GM13977 (cell line): ENCODE results near the gene GRPEL1.

ENCODE experiments used
- DNase-seq: peaks from one replicate; pipeline ENCODE4 v3.0.0; 2012; ENCODE audit warnings: low spot score
- in situ Hi-C: fragments of 300-500 bp; cut with MboI; formaldehyde crosslinking; loops from one replicate; pipeline ENCODE4 v1.12.0; 2022; ENCODE audit warnings: low sequenced_read_pairs, low pct_unique_long_range_greater_than_20kb, mixed read lengths, inconsistent platforms; ENCODE audit not compliant: unreplicated experiment
- TF ChIP-seq, protein P1 (sequence below): IDR thresholded peaks from 2 replicates; pipeline ENCODE4 v1.5.1; 2012; ENCODE audit warnings: mild to moderate bottlenecking, control low read depth; ENCODE audit not compliant: insufficient read depth; ENCODE audit errors: extremely low read depth, missing control alignments

The GRPEL1 gene

DNA sequence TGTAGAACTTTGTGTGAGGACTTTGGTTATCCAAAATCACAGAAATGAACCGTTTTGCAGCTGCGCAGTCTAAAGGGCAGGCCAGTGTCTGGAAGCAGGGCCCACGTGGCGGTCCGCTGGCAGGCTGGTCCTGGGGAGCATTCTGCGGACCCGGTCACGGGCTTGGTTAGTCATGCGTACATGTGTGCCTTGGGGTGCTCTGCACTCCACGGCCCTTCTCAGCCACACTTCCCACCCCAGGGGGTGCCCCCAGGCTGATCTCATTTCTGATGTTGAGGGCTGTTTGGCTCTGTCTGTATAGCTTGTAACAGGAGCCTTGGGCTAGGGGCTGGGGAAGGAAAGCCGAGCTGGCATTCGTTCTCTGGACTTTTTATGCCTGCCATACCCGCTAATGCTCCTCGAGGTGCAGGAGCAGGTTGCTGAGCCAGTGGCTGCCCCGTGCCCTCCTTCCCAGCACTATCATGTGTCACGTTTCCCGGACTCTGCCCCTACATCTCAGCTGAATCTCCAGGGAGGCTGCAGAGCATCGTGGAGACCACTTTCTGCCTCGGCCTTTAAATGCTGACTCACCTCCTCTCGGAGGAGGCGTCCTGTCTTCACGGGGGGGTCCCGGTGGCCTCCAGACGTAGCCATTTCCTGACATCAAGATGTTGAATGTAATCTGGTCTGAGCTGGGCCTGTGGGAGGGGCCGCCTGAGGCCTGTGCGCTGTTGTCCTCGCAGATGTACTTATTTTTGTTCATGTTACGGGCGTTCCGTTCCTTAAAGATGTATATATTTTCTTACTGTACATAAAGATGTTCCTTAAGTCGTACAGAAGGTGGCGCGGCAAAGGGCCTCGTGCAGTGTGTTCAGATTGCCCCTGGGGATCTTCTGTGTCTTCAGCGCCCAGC is 36.1 kb downstream of the GRPEL1 start:
- no peak for DNase-seq
- TF ChIP-seq, protein P1, sequence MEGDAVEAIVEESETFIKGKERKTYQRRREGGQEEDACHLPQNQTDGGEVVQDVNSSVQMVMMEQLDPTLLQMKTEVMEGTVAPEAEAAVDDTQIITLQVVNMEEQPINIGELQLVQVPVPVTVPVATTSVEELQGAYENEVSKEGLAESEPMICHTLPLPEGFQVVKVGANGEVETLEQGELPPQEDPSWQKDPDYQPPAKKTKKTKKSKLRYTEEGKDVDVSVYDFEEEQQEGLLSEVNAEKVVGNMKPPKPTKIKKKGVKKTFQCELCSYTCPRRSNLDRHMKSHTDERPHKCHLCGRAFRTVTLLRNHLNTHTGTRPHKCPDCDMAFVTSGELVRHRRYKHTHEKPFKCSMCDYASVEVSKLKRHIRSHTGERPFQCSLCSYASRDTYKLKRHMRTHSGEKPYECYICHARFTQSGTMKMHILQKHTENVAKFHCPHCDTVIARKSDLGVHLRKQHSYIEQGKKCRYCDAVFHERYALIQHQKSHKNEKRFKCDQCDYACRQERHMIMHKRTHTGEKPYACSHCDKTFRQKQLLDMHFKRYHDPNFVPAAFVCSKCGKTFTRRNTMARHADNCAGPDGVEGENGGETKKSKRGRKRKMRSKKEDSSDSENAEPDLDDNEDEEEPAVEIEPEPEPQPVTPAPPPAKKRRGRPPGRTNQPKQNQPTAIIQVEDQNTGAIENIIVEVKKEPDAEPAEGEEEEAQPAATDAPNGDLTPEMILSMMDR = no peak
- in situ Hi-C loops = no loop called here

GRCh38 chr4:7030856-7031255 is 37.0 kb downstream of the GRPEL1 start:
- in situ Hi-C loops = no loop called here

GRCh38 chr4:7029921-7030320 is 37.9 kb downstream of the GRPEL1 start:
- no peak for DNase-seq
- TF ChIP-seq, protein P1 = no peak
- in situ Hi-C loops = no loop called here

More at GRCh38 chr4:7030856-7031255, 37.0 kb downstream of the GRPEL1 start:
- TF ChIP-seq, protein P1 = no peak
- DNase-seq = no peak

DNA sequence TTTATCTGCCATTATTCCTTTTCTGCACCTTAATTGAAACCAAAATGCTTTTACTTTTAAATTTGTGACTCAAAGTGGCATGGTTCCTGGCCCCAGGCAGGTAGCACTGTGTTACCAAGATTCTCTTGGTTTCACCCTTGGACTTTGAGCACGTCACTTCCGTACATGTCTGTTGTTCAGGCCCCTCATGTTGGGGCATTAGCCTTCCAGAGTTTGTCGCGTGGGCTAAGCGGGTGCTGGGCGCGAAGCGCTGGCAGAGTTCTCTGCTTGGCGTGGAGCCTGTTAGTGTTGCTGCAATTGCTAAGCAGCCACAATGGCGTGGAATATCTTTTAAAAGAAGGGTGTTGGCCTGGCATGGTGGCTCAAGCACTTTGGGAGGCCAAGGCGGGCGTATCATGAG is 38.7 kb downstream of the GRPEL1 start:
- in situ Hi-C loops = no loop called here
- no peak for DNase-seq
- TF ChIP-seq, protein P1 = no peak

GRCh38 chr4:7027913-7028312 is 40.0 kb downstream of the GRPEL1 start:
- DNase-seq = no peak
- TF ChIP-seq, protein P1 = no peak
- in situ Hi-C loops = no loop called here

DNA sequence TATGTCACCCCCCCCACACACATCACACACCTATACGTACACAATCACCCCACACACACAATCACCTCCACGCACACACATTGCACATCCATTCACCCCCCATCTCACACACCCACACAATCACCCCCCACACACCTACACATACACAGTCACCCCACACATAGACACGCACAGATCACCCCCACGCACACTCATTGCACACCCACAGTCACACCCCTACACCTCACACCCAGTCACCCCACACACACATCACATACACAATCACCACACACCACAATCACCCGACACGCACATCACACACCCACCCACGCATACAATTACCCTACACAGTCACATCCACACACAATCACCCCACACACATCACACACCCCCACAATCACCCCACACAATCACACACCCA is 40.6 kb downstream of the GRPEL1 start:
- no peak for DNase-seq
- TF ChIP-seq, protein P1 = no peak
- in situ Hi-C loops = no loop called here
